Natural killer cell (primary cell): ENCODE data around the gene ZNF366. TPM values are rescaled to one million over a fixed set of nuclear protein-coding genes. Genes with fewer than 3 reads are reported as not detected.

Experiments
- ATAC-seq, 3 donors: fragments of 150-1000 bp in 2 of 3; fragments of 200-7000 bp in 1 of 3; cut with Tn5 transposase; 1 replicate in 1 of 3; 2 replicates in 2 of 3; pipeline ENCODE4 v1.10.0; 2021; ENCODE audit warnings: mild to moderate bottlenecking in 2 of 3, moderate library complexity in 2 of 3
- DNase-seq, 2 donors: peaks; one replicate each; pipeline versions ENCODE4 v3.0.0 to v3.0.0-alpha.2; 2013 to 2021; ENCODE audit warnings: mixed read lengths in 1 of 2
- H3K27ac ChIP-seq: one replicate; pipeline ENCODE4 v1.5.1; 2013; ENCODE audit warnings: mild to moderate bottlenecking, low read length
- H3K27me3 ChIP-seq: one replicate; pipeline ENCODE4 v1.6.1; 2013; ENCODE audit warnings: low read length; ENCODE audit not compliant: control insufficient read depth, insufficient read depth
- H3K36me3 ChIP-seq: one replicate; pipeline ENCODE4 v1.6.1; 2013; ENCODE audit warnings: low read length; ENCODE audit not compliant: control insufficient read depth, insufficient read depth
- H3K4me1 ChIP-seq: one replicate; pipeline ENCODE4 v1.6.1; 2013; ENCODE audit warnings: low read length; ENCODE audit not compliant: control insufficient read depth, insufficient read depth
- H3K4me3 ChIP-seq: one replicate; pipeline ENCODE4 v1.5.1; 2013; ENCODE audit warnings: low read length
- H3K9me3 ChIP-seq: one replicate; pipeline ENCODE4 v1.6.1; 2013; ENCODE audit warnings: low read length; ENCODE audit not compliant: control insufficient read depth, insufficient read depth
- H3K27ac Mint-ChIP-seq, 2 donors: one replicate each; pipeline ENCODE4 v1.8.0; 2022; ENCODE audit warnings: mild to moderate bottlenecking in 2 of 2, mixed read lengths in 2 of 2, moderate library complexity in 1 of 2
- H3K27me3 Mint-ChIP-seq, 2 donors: one replicate each; pipeline ENCODE4 v1.8.0; 2022; ENCODE audit warnings: low read depth in 2 of 2, mixed read lengths in 2 of 2
- H3K36me3 Mint-ChIP-seq: one replicate; pipeline ENCODE4 v1.8.0; 2022; ENCODE audit warnings: mixed read lengths
- H3K4me1 Mint-ChIP-seq, 2 donors: one replicate each; pipeline ENCODE4 v1.8.0; 2022; ENCODE audit warnings: mixed read lengths in 2 of 2
- H3K4me3 Mint-ChIP-seq: one replicate; pipeline ENCODE4 v1.8.0; 2022; ENCODE audit warnings: mild to moderate bottlenecking, moderate library complexity, mixed read lengths
- H3K9me3 Mint-ChIP-seq, 2 donors: one replicate each; pipeline ENCODE4 v1.8.0; 2022; ENCODE audit warnings: mixed read lengths in 2 of 2
- WGBS: methylation state at CpG from one replicate; pipeline ENCODE4 v1.1.7; 2013; ENCODE audit warnings: missing lambda C conversion rate; ENCODE audit not compliant: insufficient coverage; 5-methylcytosine and 5-hydroxymethylcytosine counted together
- intact Hi-C: fragments of 100-400 bp; cut with micrococcal nuclease; formaldehyde crosslinking; loops from one replicate; pipeline ENCODE4 v1.14.2; 2022
- total RNA-seq, 4 donors: library from RNA; stranded (reverse); fragments of 120-200 nt in 1 of 4; gene quantifications; one replicate each; pipeline versions ENCODE4 v1.2.3 to v1.2.4, GENCODE V29; 2013 to 2022
- TF ChIP-seq, protein P1 (sequence below): fragments of 200-600 bp; IDR thresholded peaks from one replicate; pipeline ENCODE4 v1.8.0; 2022; ENCODE audit warnings: antibody characterized with exemption

The ZNF366 gene
- total RNA-seq, 3 donors from 2014 or later (not counting 1 experiment from before 2014, with no cell fraction given), result 0.54 TPM; not detected in 2

DNA sequence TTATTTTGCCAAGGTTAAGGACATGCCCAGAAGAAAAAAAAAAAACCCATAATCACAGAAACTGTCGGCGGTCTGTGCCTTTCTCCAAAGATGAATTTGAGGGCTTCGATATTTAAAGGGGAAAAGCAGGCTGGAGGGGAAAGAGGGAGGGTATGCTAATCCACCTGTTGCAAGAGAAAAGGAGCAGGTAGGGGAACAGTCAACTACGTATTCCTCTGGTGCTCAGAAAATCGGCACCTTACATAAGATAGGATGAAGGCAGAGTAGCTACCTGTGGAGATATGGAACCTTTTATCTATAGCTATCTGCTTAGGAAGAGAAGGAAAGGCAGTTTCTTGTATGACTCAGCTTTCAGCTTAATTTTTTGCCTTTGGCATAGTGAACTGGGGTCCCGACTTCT is 109.4 kb downstream of the ZNF366 start:
- Histone ChIP-seq H3K27me3 (no peaks in the 10 kb centered on the region), H3K36me3 (no peaks in the 10 kb centered on the region), H3K4me1 (no peaks in the 10 kb centered on the region), H3K4me3 (no peak overlapping the region), H3K9me3 (peaks cover 17% of the 10 kb centered on the region), H3K27ac (no peak overlapping the region)
- TF ChIP-seq, protein P1, sequence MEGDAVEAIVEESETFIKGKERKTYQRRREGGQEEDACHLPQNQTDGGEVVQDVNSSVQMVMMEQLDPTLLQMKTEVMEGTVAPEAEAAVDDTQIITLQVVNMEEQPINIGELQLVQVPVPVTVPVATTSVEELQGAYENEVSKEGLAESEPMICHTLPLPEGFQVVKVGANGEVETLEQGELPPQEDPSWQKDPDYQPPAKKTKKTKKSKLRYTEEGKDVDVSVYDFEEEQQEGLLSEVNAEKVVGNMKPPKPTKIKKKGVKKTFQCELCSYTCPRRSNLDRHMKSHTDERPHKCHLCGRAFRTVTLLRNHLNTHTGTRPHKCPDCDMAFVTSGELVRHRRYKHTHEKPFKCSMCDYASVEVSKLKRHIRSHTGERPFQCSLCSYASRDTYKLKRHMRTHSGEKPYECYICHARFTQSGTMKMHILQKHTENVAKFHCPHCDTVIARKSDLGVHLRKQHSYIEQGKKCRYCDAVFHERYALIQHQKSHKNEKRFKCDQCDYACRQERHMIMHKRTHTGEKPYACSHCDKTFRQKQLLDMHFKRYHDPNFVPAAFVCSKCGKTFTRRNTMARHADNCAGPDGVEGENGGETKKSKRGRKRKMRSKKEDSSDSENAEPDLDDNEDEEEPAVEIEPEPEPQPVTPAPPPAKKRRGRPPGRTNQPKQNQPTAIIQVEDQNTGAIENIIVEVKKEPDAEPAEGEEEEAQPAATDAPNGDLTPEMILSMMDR, result no peak
- Mint-ChIP-seq H3K4me3 (no peak overlapping the region), H3K27me3 (peaks cover 14 to 17% of the 10 kb centered on the region in 2 donors), H3K4me1 (no peaks in the 10 kb centered on the region), H3K9me3 (peaks cover 0 to 2% of the 10 kb centered on the region in 2 donors), H3K36me3 (peaks cover 8% of the 10 kb centered on the region), H3K27ac (no peak overlapping the region)
- no peak for DNase-seq
- intact Hi-C loops, result no loop called here
- 81% methylated on average over 5 of the region's 6 CpGs for WGBS
- no peak for ATAC-seq

DNA sequence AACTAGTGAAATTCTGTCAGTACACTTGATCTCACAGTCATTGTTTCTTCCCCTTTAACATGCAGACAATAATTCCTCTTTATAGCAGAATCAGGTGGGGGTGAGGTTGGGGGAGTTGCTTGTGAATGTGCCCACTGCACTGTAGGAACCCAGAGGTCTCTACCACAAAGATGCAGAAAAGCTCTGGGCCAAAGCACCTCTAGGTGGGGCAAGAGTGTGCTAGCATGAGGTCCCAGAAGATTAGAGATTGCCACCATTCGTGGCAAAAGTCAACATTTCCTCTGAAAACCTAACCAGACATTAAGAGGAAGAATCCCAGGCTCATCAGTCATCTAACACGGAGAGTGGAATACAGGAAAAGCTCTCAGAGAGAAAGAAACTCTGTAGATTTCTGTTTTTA is 112.5 kb downstream of the ZNF366 start:
- 11% methylated on average over 1 of the region's 2 CpGs for WGBS
- intact Hi-C loops, result no loop called here
- Mint-ChIP-seq H3K36me3 (no peaks in the 10 kb centered on the region), H3K27ac (no peak overlapping the region), H3K9me3 (no peaks in the 10 kb centered on the region), H3K27me3 (peaks cover 19 to 22% of the 10 kb centered on the region in 2 donors), H3K4me3 (no peak overlapping the region), H3K4me1 (no peaks in the 10 kb centered on the region)
- Histone ChIP-seq H3K36me3 (no peaks in the 10 kb centered on the region), H3K27me3 (no peaks in the 10 kb centered on the region), H3K27ac (no peak overlapping the region), H3K4me3 (no peak overlapping the region), H3K9me3 (no peaks in the 10 kb centered on the region), H3K4me1 (no peaks in the 10 kb centered on the region)
- no peak for ATAC-seq
- TF ChIP-seq, protein P1, result no peak
- no peak for DNase-seq

DNA sequence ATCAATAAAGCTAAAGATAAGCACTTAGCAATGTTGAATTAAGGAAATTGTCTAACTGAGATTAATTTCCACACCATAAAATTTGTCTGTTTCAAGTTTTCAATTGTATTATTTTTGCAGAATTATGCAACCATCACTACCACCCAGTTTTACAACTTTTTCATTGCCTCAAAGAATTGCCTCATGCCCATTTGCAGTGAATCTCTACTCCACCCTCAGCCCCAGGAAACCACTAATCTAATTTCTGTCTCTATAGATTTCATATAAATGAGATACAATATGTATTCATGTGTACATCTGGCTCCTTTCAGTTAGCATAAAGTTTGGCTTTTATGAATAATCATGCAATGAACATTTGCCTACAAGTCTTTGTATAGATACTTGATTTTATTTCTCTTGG is 114.2 kb downstream of the ZNF366 start:
- H3K27me3 Mint-ChIP-seq, result peaks cover 12 to 22% of the 10 kb centered on the region in 2 donors
- Histone ChIP-seq H3K4me1 (no peaks in the 10 kb centered on the region), H3K9me3 (no peaks in the 10 kb centered on the region), H3K27me3 (no peaks in the 10 kb centered on the region), H3K27ac (no peak overlapping the region), H3K4me3 (no peak overlapping the region), H3K36me3 (no peaks in the 10 kb centered on the region)
- intact Hi-C loops, result no loop called here
- TF ChIP-seq, protein P1, result no peak
- no peaks in the 10 kb centered on the region for H3K4me1 Mint-ChIP-seq
- H3K9me3 Mint-ChIP-seq, result no peaks in the 10 kb centered on the region
- DNase-seq, result no peak
- no peak for ATAC-seq
- no peaks in the 10 kb centered on the region for H3K36me3 Mint-ChIP-seq
- no peak overlapping the region for H3K27ac Mint-ChIP-seq
- no peak overlapping the region for H3K4me3 Mint-ChIP-seq

Other genes starting within 250 kb of the ZNF366 start
- gene MRPS27, start 187.2 kb downstream of the ZNF366 start, total RNA-seq, result 10 to 100 TPM; 25.5 to 36.5 (median 36.3) TPM
- 1 to 10 TPM; 4.9 to 5.9 (median 5.0) TPM for gene PTCD2, start 187.0 kb downstream of the ZNF366 start, total RNA-seq